Nephron (organoid): Measurements from ENCODE around the gene SCAPER.
"Not testable (repeated sequence)": the region's sequence is repeated elsewhere in the genome, so short reads cannot be mapped to it uniquely, and the experiment has no call there.

Source experiments
- H3K27ac Mint-ChIP-seq, 3 experiments: 2 replicates each; pipeline ENCODE4 v1.8.0; 2020; ENCODE audit warnings: mixed read lengths in 3 of 3, mild to moderate bottlenecking in 2 of 3, moderate library complexity in 1 of 3
- H3K27me3 Mint-ChIP-seq: 2 replicates; pipeline ENCODE4 v1.8.0; 2021; ENCODE audit warnings: low read depth, mild to moderate bottlenecking, moderate library complexity, mixed read lengths
- H3K36me3 Mint-ChIP-seq: 2 replicates; pipeline ENCODE4 v1.8.0; 2020; ENCODE audit warnings: low read depth, mixed read lengths
- H3K4me1 Mint-ChIP-seq: 2 replicates; pipeline ENCODE4 v1.8.0; 2020; ENCODE audit warnings: mixed read lengths
- H3K4me3 Mint-ChIP-seq, 3 experiments: 2 replicates each; pipeline ENCODE4 v1.8.0; 2020; ENCODE audit warnings: mild to moderate bottlenecking in 3 of 3, mixed read lengths in 3 of 3, moderate library complexity in 2 of 3
- H3K9me3 Mint-ChIP-seq: 2 replicates; pipeline ENCODE4 v1.8.0; 2020; ENCODE audit warnings: mixed read lengths
- CTCF ChIP-seq, 3 experiments: fragments of 200-600 bp; sonication (generic); IDR thresholded peaks; one replicate each; pipeline ENCODE4 v1.5.0; 2021; ENCODE audit warnings: antibody characterized with exemption in 3 of 3; ENCODE audit not compliant: unreplicated experiment in 3 of 3

The SCAPER gene

GRCh38 chr15:76753131-76753530 lies 152.0 kb downstream of the SCAPER start:
- no peak overlapping the region for H3K27ac Mint-ChIP-seq
- H3K4me3 Mint-ChIP-seq: no peak overlapping the region
- H3K27me3 Mint-ChIP-seq: no peaks in the 10 kb centered on the region
- peaks cover 59% of the 10 kb centered on the region for H3K36me3 Mint-ChIP-seq
- H3K4me1 Mint-ChIP-seq: no peaks in the 10 kb centered on the region
- no peak for TF ChIP-seq CTCF (IDR thresholded peaks at IDR 0.05; ENCODE audit: unreplicated experiment in 3 of 3)
- peaks cover 5% of the 10 kb centered on the region for H3K9me3 Mint-ChIP-seq

- no peak for TF ChIP-seq CTCF (IDR thresholded peaks at IDR 0.05; ENCODE audit: unreplicated experiment in 3 of 3)
- no peaks in the 10 kb centered on the region for H3K4me1 Mint-ChIP-seq
- H3K27ac Mint-ChIP-seq: no peak overlapping the region
- peaks cover 58% of the 10 kb centered on the region for H3K36me3 Mint-ChIP-seq
- no peaks in the 10 kb centered on the region for H3K27me3 Mint-ChIP-seq
- H3K9me3 Mint-ChIP-seq: peaks cover 5% of the 10 kb centered on the region
- no peak overlapping the region for H3K4me3 Mint-ChIP-seq
Measured at GRCh38 chr15:76752549-76752948, 152.6 kb downstream of the SCAPER start.

- H3K36me3 Mint-ChIP-seq: peaks cover 62% of the 10 kb centered on the region
- no peak for TF ChIP-seq CTCF (IDR thresholded peaks at IDR 0.05; ENCODE audit: unreplicated experiment in 3 of 3)
- no peak overlapping the region for H3K4me3 Mint-ChIP-seq
- H3K27me3 Mint-ChIP-seq: no peaks in the 10 kb centered on the region
- peaks cover 10% of the 10 kb centered on the region for H3K4me1 Mint-ChIP-seq
- peaks cover 3% of the 10 kb centered on the region for H3K9me3 Mint-ChIP-seq
- H3K27ac Mint-ChIP-seq: no peak overlapping the region
Measured at GRCh38 chr15:76737573-76737972, 167.6 kb downstream of the SCAPER start.

- not testable (repeated sequence) for H3K4me3 Mint-ChIP-seq, H3K4me1 Mint-ChIP-seq, H3K27me3 Mint-ChIP-seq, H3K9me3 Mint-ChIP-seq, H3K27ac Mint-ChIP-seq
- H3K36me3 Mint-ChIP-seq: peaks cover 61% of the 10 kb centered on the region
Measured at GRCh38 chr15:76732321-76732720, 172.8 kb downstream of the SCAPER start.

- TF ChIP-seq CTCF (IDR thresholded peaks at IDR 0.05; ENCODE audit: unreplicated experiment in 3 of 3): no peak
- H3K36me3 Mint-ChIP-seq: peaks cover 61% of the 10 kb centered on the region
- no peak overlapping the region for H3K4me3 Mint-ChIP-seq
- peaks cover 12% of the 10 kb centered on the region for H3K9me3 Mint-ChIP-seq
- no peaks in the 10 kb centered on the region for H3K27me3 Mint-ChIP-seq
- H3K4me1 Mint-ChIP-seq: no peaks in the 10 kb centered on the region
- H3K27ac Mint-ChIP-seq: no peak overlapping the region
Measured at GRCh38 chr15:76730262-76730661, 174.9 kb downstream of the SCAPER start.

- Mint-ChIP-seq H3K36me3 (peaks cover 61% of the 10 kb centered on the region), H3K4me1 (no peaks in the 10 kb centered on the region), H3K4me3 (no peak overlapping the region), H3K9me3 (peaks cover 47% of the 10 kb centered on the region), H3K27me3 (no peaks in the 10 kb centered on the region), H3K27ac (no peak overlapping the region)
- TF ChIP-seq CTCF (IDR thresholded peaks at IDR 0.05; ENCODE audit: unreplicated experiment in 3 of 3): no peak
Measured at GRCh38 chr15:76718863-76719262, 186.3 kb downstream of the SCAPER start.
